SW 1271 (cell line): ENCODE data around the gene ANKRD33.

Experiments
- DNase-seq, 2 experiments: peaks; one replicate each; lab custom pipeline; 2025; lab: John Stamatoyannopoulos, UW

ANKRD33 gene

GRCh38 chr12:51860986-51861385 lies 26.9 kb upstream of the ANKRD33 start:
- no peak for DNase-seq

GRCh38 chr12:51862947-51863346 lies 25.0 kb upstream of the ANKRD33 start:
- DNase-seq, result no peak

GRCh38 chr12:51863363-51863932 lies 24.5 kb upstream of the ANKRD33 start:
- DNase-seq, result no peak

- DNase-seq, result no peak
Measured at GRCh38 chr12:51863933-51864832, 23.7 kb upstream of the ANKRD33 start.

- DNase-seq, result no peak
Measured at GRCh38 chr12:51864833-51865670, 22.9 kb upstream of the ANKRD33 start.

GRCh38 chr12:51865757-51866270 lies 22.1 kb upstream of the ANKRD33 start:
- DNase-seq, result no peak

- no peak for DNase-seq
Measured at GRCh38 chr12:51866324-51866723, 21.6 kb upstream of the ANKRD33 start.

GRCh38 chr12:51866762-51867161 lies 21.1 kb upstream of the ANKRD33 start:
- no peak for DNase-seq

GRCh38 chr12:51867371-51867770 lies 20.5 kb upstream of the ANKRD33 start:
- DNase-seq, result no peak

- DNase-seq, result no peak
Measured at GRCh38 chr12:51867796-51868428, 20.0 kb upstream of the ANKRD33 start.

- DNase-seq, result no peak
Measured at GRCh38 chr12:51868821-51869495, 18.9 kb upstream of the ANKRD33 start.

- no peak for DNase-seq
Measured at GRCh38 chr12:51869496-51869865, 18.4 kb upstream of the ANKRD33 start.

GRCh38 chr12:51869931-51870330 lies 18.0 kb upstream of the ANKRD33 start:
- no peak for DNase-seq

GRCh38 chr12:51870504-51870903 lies 17.4 kb upstream of the ANKRD33 start:
- DNase-seq, result no peak

GRCh38 chr12:51871126-51871525 lies 16.8 kb upstream of the ANKRD33 start:
- DNase-seq, result no peak

- DNase-seq, result no peak
Measured at GRCh38 chr12:51871918-51872688, 15.8 kb upstream of the ANKRD33 start.

GRCh38 chr12:51872689-51872981 lies 15.3 kb upstream of the ANKRD33 start:
- no peak for DNase-seq

GRCh38 chr12:51873251-51873994 lies 14.5 kb upstream of the ANKRD33 start:
- DNase-seq, result no peak

- DNase-seq, result no peak
Measured at GRCh38 chr12:51874000-51874399, 13.9 kb upstream of the ANKRD33 start.

- no peak for DNase-seq
Measured at GRCh38 chr12:51874486-51874885, 13.4 kb upstream of the ANKRD33 start.
